SH-SY5Y (cell line): ENCODE data around the gene UBAC1.

ENCODE experiments used
- GATA2 ChIP-seq: IDR thresholded peaks from 2 replicates; pipeline ENCODE4 v1.6.1; 2011; ENCODE audit warnings: mild to moderate bottlenecking, low read depth, low read length
- GATA3 ChIP-seq: IDR thresholded peaks from 2 replicates; pipeline ENCODE4 v1.6.1; 2011; ENCODE audit warnings: low read depth, mild to moderate bottlenecking, low read length, moderate library complexity

- TF ChIP-seq GATA2: no peak
- no peak for TF ChIP-seq GATA3
These were observed 53.6 kb downstream of the UBAC1 start, which contains the start of gene CAMSAP1 for GRCh38 chr9:135907431-135908092.
